MM.1S (cell line): ENCODE data around the gene LCE3C.

Experiments used
- DNase-seq: peaks from one replicate; pipeline ENCODE4 v3.0.0-alpha.2; 2015
- H2AFZ ChIP-seq: fragments of 300-600 bp; sonication (generic); 2 replicates; pipeline ENCODE4 v1.6.0; 2016; ENCODE audit warnings: antibody characterized with exemption, low read length
- H3F3A ChIP-seq: fragments of 300-600 bp; sonication (generic); 2 replicates; pipeline ENCODE4 v1.6.1; 2016; ENCODE audit warnings: mild to moderate bottlenecking, antibody characterized with exemption, low read length, moderate library complexity, mixed read lengths; ENCODE audit not compliant: insufficient read depth
- H3K27ac ChIP-seq: fragments of 300-600 bp; sonication (generic); 2 replicates; pipeline ENCODE4 v1.5.1; 2016; ENCODE audit warnings: mild to moderate bottlenecking, low read length
- H3K27me3 ChIP-seq: fragments of 300-600 bp; sonication (generic); replicated peaks from 2 replicates; pipeline ENCODE4 v1.6.0; 2016; ENCODE audit warnings: low read length; ENCODE audit not compliant: insufficient read depth
- H3K36me3 ChIP-seq: fragments of 300-600 bp; sonication (generic); replicated peaks from 2 replicates; pipeline ENCODE4 v1.6.1; 2016; ENCODE audit warnings: mild to moderate bottlenecking, low read length, mixed read lengths; ENCODE audit not compliant: insufficient read depth
- H3K4me1 ChIP-seq: fragments of 300-600 bp; sonication (generic); 2 replicates; pipeline ENCODE4 v1.6.1; 2016; ENCODE audit warnings: low read length, mixed read lengths
- H3K4me2 ChIP-seq: fragments of 300-600 bp; sonication (generic); 2 replicates; pipeline ENCODE4 v1.6.0; 2016; ENCODE audit warnings: low read depth, low read length
- H3K4me3 ChIP-seq: fragments of 300-600 bp; sonication (generic); 2 replicates; pipeline ENCODE4 v1.5.1; 2016; ENCODE audit warnings: low read length, mixed read lengths
- H3K79me2 ChIP-seq: fragments of 300-600 bp; sonication (generic); 2 replicates; pipeline ENCODE4 v1.6.1; 2016; ENCODE audit warnings: mixed run types, low read length, mixed read lengths
- H3K9ac ChIP-seq: fragments of 300-600 bp; sonication (generic); 2 replicates; pipeline ENCODE4 v1.6.1; 2016; ENCODE audit warnings: low read length, mixed read lengths
- H3K9me2 ChIP-seq: fragments of 300-600 bp; sonication (generic); replicated peaks from 2 replicates; pipeline ENCODE4 v1.6.1; 2016; ENCODE audit warnings: mild to moderate bottlenecking, low read length, mixed read lengths; ENCODE audit not compliant: insufficient read depth
- H3K9me3 ChIP-seq: fragments of 300-600 bp; sonication (generic); replicated peaks from 2 replicates; pipeline ENCODE4 v1.6.1; 2016; ENCODE audit warnings: mild to moderate bottlenecking, low read length, mixed read lengths; ENCODE audit not compliant: insufficient read depth
- H4K20me1 ChIP-seq: fragments of 300-600 bp; sonication (generic); 2 replicates; pipeline ENCODE4 v1.6.1; 2016; ENCODE audit warnings: mild to moderate bottlenecking, low read length, moderate library complexity, mixed read lengths; ENCODE audit not compliant: insufficient read depth
- EZH2 ChIP-seq: fragments of 300-600 bp; sonication (generic); optimal IDR thresholded peaks from 2 replicates; pipeline ENCODE3; 2017; ENCODE audit warnings: low read depth, mild to moderate bottlenecking, antibody characterized with exemption, low read length, mixed read lengths
- EZH2phosphoT487 ChIP-seq: fragments of 300-600 bp; sonication (generic); IDR thresholded peaks from 2 replicates; pipeline ENCODE4 v1.6.1; 2018; ENCODE audit warnings: antibody characterized with exemption, low read length
- TF ChIP-seq, protein P1 (sequence below): fragments of 300-600 bp; sonication (generic); IDR thresholded peaks from 2 replicates; pipeline ENCODE4 v1.5.1; 2016; ENCODE audit warnings: antibody characterized with exemption, low read length, mixed read lengths

The LCE3C gene

DNA sequence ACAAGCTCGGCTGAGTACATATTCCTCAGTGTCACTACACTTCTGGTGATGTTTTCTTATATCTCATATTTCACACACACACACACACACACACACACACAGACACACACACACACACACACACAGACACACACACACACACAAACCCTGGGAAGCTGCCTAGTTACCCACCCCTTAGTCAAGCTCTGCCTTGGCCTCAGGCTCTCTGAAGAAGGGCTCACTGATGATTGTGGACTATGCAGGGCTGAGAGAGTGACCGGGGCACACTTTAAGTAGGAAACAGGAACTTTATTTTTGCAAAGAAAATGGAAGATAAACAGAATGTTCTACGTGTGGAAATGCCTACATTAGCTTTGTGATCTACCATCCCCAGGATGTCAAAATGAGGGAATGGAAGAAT, 43.9 kb downstream of the LCE3C start:
- H3K4me2 ChIP-seq = no peak overlapping the region
- no peak overlapping the region for H3K4me3 ChIP-seq
- TF ChIP-seq EZH2phosphoT487 (no peak), EZH2 (no peak)
- TF ChIP-seq, protein P1, sequence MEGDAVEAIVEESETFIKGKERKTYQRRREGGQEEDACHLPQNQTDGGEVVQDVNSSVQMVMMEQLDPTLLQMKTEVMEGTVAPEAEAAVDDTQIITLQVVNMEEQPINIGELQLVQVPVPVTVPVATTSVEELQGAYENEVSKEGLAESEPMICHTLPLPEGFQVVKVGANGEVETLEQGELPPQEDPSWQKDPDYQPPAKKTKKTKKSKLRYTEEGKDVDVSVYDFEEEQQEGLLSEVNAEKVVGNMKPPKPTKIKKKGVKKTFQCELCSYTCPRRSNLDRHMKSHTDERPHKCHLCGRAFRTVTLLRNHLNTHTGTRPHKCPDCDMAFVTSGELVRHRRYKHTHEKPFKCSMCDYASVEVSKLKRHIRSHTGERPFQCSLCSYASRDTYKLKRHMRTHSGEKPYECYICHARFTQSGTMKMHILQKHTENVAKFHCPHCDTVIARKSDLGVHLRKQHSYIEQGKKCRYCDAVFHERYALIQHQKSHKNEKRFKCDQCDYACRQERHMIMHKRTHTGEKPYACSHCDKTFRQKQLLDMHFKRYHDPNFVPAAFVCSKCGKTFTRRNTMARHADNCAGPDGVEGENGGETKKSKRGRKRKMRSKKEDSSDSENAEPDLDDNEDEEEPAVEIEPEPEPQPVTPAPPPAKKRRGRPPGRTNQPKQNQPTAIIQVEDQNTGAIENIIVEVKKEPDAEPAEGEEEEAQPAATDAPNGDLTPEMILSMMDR = no peak
- DNase-seq = no peak
- H3K9me3 ChIP-seq = no peaks in the 10 kb centered on the region
- no peaks in the 10 kb centered on the region for H3K36me3 ChIP-seq
- H3K4me1 ChIP-seq = no peaks in the 10 kb centered on the region
- no peak overlapping the region for H3K27ac ChIP-seq
- H2AFZ ChIP-seq = no peak overlapping the region
- no peaks in the 10 kb centered on the region for H4K20me1 ChIP-seq
- H3F3A ChIP-seq = no peaks in the 10 kb centered on the region
- no peaks in the 10 kb centered on the region for H3K79me2 ChIP-seq
- no peak overlapping the region for H3K9ac ChIP-seq
- H3K9me2 ChIP-seq = no peaks in the 10 kb centered on the region
- no peaks in the 10 kb centered on the region for H3K27me3 ChIP-seq

DNA sequence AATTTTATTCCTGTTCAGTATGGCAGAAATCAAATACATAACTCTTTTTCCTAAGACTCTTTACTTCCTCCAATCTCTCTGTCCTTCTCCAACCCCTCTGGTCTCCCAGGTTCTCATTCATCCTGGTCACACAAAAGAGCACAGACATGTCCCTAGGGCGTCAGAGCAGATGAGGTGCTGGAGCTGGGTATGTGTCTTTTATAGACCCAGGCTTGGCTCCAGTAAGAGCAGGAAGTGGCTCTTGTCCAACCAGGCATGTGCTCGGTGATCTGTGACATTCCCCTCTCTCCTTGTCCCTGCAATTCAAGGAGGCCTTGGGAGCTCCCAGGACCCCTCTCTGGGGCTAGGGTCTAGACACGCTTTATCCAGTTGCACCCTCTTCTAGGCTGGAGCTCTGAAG, 45.1 kb downstream of the LCE3C start:
- H3K4me3 ChIP-seq = no peak overlapping the region
- H3K27me3 ChIP-seq = no peaks in the 10 kb centered on the region
- H3F3A ChIP-seq = no peaks in the 10 kb centered on the region
- TF ChIP-seq EZH2 (no peak), EZH2phosphoT487 (no peak)
- TF ChIP-seq, protein P1 = no peak
- H3K9me2 ChIP-seq = no peaks in the 10 kb centered on the region
- no peak overlapping the region for H2AFZ ChIP-seq
- H3K36me3 ChIP-seq = no peaks in the 10 kb centered on the region
- no peak overlapping the region for H3K27ac ChIP-seq
- H4K20me1 ChIP-seq = no peaks in the 10 kb centered on the region
- no peaks in the 10 kb centered on the region for H3K9me3 ChIP-seq
- H3K9ac ChIP-seq = no peak overlapping the region
- no peak for DNase-seq
- no peaks in the 10 kb centered on the region for H3K79me2 ChIP-seq
- H3K4me2 ChIP-seq = no peak overlapping the region
- no peaks in the 10 kb centered on the region for H3K4me1 ChIP-seq

DNA sequence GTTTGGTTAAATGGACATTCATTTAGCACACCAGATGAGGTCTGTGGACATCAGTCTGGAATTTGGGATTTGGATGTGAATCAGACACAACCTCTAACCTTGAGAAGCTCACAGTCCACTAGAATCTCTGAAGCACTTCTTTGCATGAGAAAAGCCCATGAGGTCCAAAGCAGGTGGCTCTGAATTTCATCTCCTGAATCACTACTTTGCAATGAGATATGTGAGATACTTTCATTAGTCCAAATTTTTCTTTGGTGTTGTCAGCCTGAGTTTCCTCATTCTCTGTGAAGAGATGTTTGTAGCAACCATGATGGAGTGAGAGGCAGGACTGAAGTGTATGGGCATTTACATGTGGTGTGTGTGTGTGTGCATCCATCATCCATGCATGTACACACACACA, 46.6 kb downstream of the LCE3C start:
- Histone ChIP-seq H3K9ac (no peak overlapping the region), H3K4me1 (no peaks in the 10 kb centered on the region), H4K20me1 (no peaks in the 10 kb centered on the region), H2AFZ (no peak overlapping the region), H3F3A (no peaks in the 10 kb centered on the region), H3K79me2 (no peaks in the 10 kb centered on the region), H3K27ac (no peak overlapping the region), H3K9me2 (no peaks in the 10 kb centered on the region), H3K27me3 (no peaks in the 10 kb centered on the region), H3K9me3 (no peaks in the 10 kb centered on the region), H3K4me3 (no peak overlapping the region), H3K36me3 (no peaks in the 10 kb centered on the region), H3K4me2 (no peak overlapping the region)
- DNase-seq = no peak
- TF ChIP-seq EZH2 (no peak), EZH2phosphoT487 (no peak)
- TF ChIP-seq, protein P1 = no peak
